H9 (cell line): ENCODE data around the gene HAGH. TPM values are rescaled to one million over a fixed set of nuclear protein-coding genes. Genes with fewer than 3 reads are reported as not detected.
"Not testable (repeated sequence)": the region's sequence is repeated elsewhere in the genome, so short reads cannot be mapped to it uniquely, and the experiment has no call there.

Source experiments
- DNase-seq: peaks from one replicate; pipeline ENCODE4 v3.0.0-alpha.2; 2017
- H2AFZ ChIP-seq: one replicate; pipeline ENCODE4 v1.6.1; 2013; ENCODE audit warnings: mild to moderate bottlenecking, low read length, control low read depth, moderate library complexity
- H2AK5ac ChIP-seq: 2 replicates; pipeline ENCODE4 v1.6.1; 2013; ENCODE audit warnings: low read length, control low read depth, mixed read lengths; ENCODE audit not compliant: insufficient read length
- H2BK120ac ChIP-seq: one replicate; pipeline ENCODE4 v1.6.1; 2013; ENCODE audit warnings: low read depth, mild to moderate bottlenecking, low read length, control low read depth, inconsistent platforms; ENCODE audit not compliant: poor library complexity, severe bottlenecking
- H2BK12ac ChIP-seq: 2 replicates; pipeline ENCODE4 v1.6.1; 2013; ENCODE audit warnings: low read length, control low read depth, mixed read lengths, low read depth; ENCODE audit not compliant: insufficient read length
- H2BK15ac ChIP-seq: 2 replicates; pipeline ENCODE4 v1.6.1; 2013; ENCODE audit warnings: low read depth, low read length, control low read depth
- H2BK20ac ChIP-seq: one replicate; pipeline ENCODE4 v1.6.1; 2013; ENCODE audit warnings: low read depth, mild to moderate bottlenecking, low read length, control low read depth, inconsistent platforms; ENCODE audit not compliant: poor library complexity, severe bottlenecking
- H2BK5ac ChIP-seq: 2 replicates; pipeline ENCODE4 v1.6.1; 2013; ENCODE audit warnings: low read length, control low read depth, mixed read lengths; ENCODE audit not compliant: insufficient read length
- H3K14ac ChIP-seq: 2 replicates; pipeline ENCODE4 v1.6.1; 2013; ENCODE audit warnings: low read length, control low read depth; ENCODE audit not compliant: insufficient read depth
- H3K18ac ChIP-seq: 2 replicates; pipeline ENCODE4 v1.6.1; 2013; ENCODE audit warnings: low read depth, mild to moderate bottlenecking, mixed read lengths, low read length, control low read depth; ENCODE audit not compliant: insufficient read length
- H3K23ac ChIP-seq: 2 replicates; pipeline ENCODE4 v1.6.1; 2013; ENCODE audit warnings: low read length, control low read depth, mixed read lengths, low read depth; ENCODE audit not compliant: insufficient read length
- H3K23me2 ChIP-seq: 2 replicates; pipeline ENCODE4 v1.6.1; 2013; ENCODE audit warnings: low read depth, mild to moderate bottlenecking, mixed read lengths, low read length, control low read depth; ENCODE audit not compliant: insufficient read length, poor library complexity, severe bottlenecking
- H3K27ac ChIP-seq: 2 replicates; pipeline ENCODE4 v1.5.1; 2013; ENCODE audit warnings: low read length, control low read depth, mixed read lengths, low read depth; ENCODE audit not compliant: insufficient read length
- H3K27me3 ChIP-seq: 2 replicates; pipeline ENCODE4 v1.6.1; 2013; ENCODE audit warnings: low read length, control low read depth, inconsistent platforms; ENCODE audit not compliant: insufficient read depth
- H3K4ac ChIP-seq: 2 replicates; pipeline ENCODE4 v1.6.1; 2013; ENCODE audit warnings: low read depth, mild to moderate bottlenecking, control low read depth, inconsistent platforms, low read length, moderate library complexity
- H3K4me1 ChIP-seq: 2 replicates; pipeline ENCODE4 v1.6.1; 2013; ENCODE audit warnings: low read length, control low read depth, inconsistent platforms; ENCODE audit not compliant: insufficient read depth
- H3K4me2 ChIP-seq: 2 replicates; pipeline ENCODE4 v1.6.1; 2013; ENCODE audit warnings: low read length, control low read depth, mixed read lengths; ENCODE audit not compliant: insufficient read length, insufficient read depth
- H3K56ac ChIP-seq: 2 replicates; pipeline ENCODE4 v1.6.1; 2013; ENCODE audit warnings: low read depth, mild to moderate bottlenecking, mixed read lengths, low read length, control low read depth; ENCODE audit not compliant: insufficient read length
- H3K79me1 ChIP-seq: 2 replicates; pipeline ENCODE4 v1.6.1; 2013; ENCODE audit warnings: low read depth, mild to moderate bottlenecking, moderate library complexity, low read length, control low read depth, inconsistent platforms; ENCODE audit not compliant: insufficient read depth, poor library complexity, severe bottlenecking
- H3K79me2 ChIP-seq: 2 replicates; pipeline ENCODE4 v1.6.1; 2013; ENCODE audit warnings: low read length, control low read depth, inconsistent platforms; ENCODE audit not compliant: insufficient read depth
- H3K9ac ChIP-seq: 2 replicates; pipeline ENCODE4 v1.6.1; 2013; ENCODE audit warnings: low read length, control low read depth, mixed read lengths; ENCODE audit not compliant: insufficient read length; ENCODE audit errors: extremely low read depth
- H3K9me3 ChIP-seq: one replicate; pipeline ENCODE4 v1.6.1; 2013; ENCODE audit warnings: low read depth, low read length, inconsistent platforms; ENCODE audit not compliant: control insufficient read depth
- H3T11ph ChIP-seq: one replicate; pipeline ENCODE4 v1.6.1; 2013; ENCODE audit warnings: mild to moderate bottlenecking, low read length, control low read depth, inconsistent platforms
- H4K20me1 ChIP-seq: one replicate; pipeline ENCODE4 v1.6.1; 2013; ENCODE audit not compliant: control insufficient read depth, insufficient read length, insufficient read depth
- H4K5ac ChIP-seq: 2 replicates; pipeline ENCODE4 v1.6.1; 2013; ENCODE audit warnings: low read depth, mild to moderate bottlenecking, mixed read lengths, low read length, control low read depth; ENCODE audit not compliant: insufficient read length
- H4K8ac ChIP-seq: replicated peaks from 2 replicates; pipeline ENCODE4 v1.6.1; 2013; ENCODE audit warnings: low read length, control low read depth, mixed read lengths, low read depth; ENCODE audit not compliant: insufficient read length
- H4K91ac ChIP-seq: 2 replicates; pipeline ENCODE4 v1.6.1; 2013; ENCODE audit warnings: low read depth, mild to moderate bottlenecking, moderate library complexity, mixed read lengths, low read length, control low read depth; ENCODE audit not compliant: insufficient read length
- H3K27ac Mint-ChIP-seq, 3 experiments: 2 replicates in 2 of 3; 3 replicates in 1 of 3; pipeline ENCODE4 v1.8.0; 2020 to 2021; ENCODE audit warnings: mixed read lengths in 3 of 3, mild to moderate bottlenecking in 1 of 3, moderate library complexity in 1 of 3
- H3K27me3 Mint-ChIP-seq: 2 replicates; pipeline ENCODE4 v1.8.0; 2021; ENCODE audit warnings: low read depth, mild to moderate bottlenecking, moderate library complexity, mixed read lengths
- H3K36me3 Mint-ChIP-seq, 3 experiments: 2 replicates in 2 of 3; 3 replicates in 1 of 3; pipeline ENCODE4 v1.8.0; 2020 to 2021; ENCODE audit warnings: low read depth in 3 of 3, mixed read lengths in 3 of 3; ENCODE audit not compliant: insufficient read depth in 1 of 3
- H3K4me1 Mint-ChIP-seq, 2 experiments: 2 replicates each; pipeline ENCODE4 v1.8.0; 2020; ENCODE audit warnings: mixed read lengths in 2 of 2
- H3K4me3 Mint-ChIP-seq, 2 experiments: 2 replicates in 1 of 2; 3 replicates in 1 of 2; pipeline ENCODE4 v1.8.0; 2020 to 2021; ENCODE audit warnings: mild to moderate bottlenecking in 2 of 2, mixed read lengths in 2 of 2, moderate library complexity in 1 of 2
- H3K9me3 Mint-ChIP-seq, 2 experiments: 2 replicates in 1 of 2; 3 replicates in 1 of 2; pipeline ENCODE4 v1.8.0; 2020; ENCODE audit warnings: mild to moderate bottlenecking in 2 of 2, mixed read lengths in 2 of 2, moderate library complexity in 1 of 2
- CTCF ChIP-seq: fragments of 200-600 bp; sonication (generic); conservative IDR thresholded peaks from 3 replicates; pipeline ENCODE4 v1.8.0; 2021; ENCODE audit warnings: antibody characterized with exemption, mild to moderate bottlenecking
- WGBS: extraction: QIAGEN DNeasy Blood & Tissue Kit; methylation state at CpG from one replicate; pipeline ENCODE4 v1.1.7; 2013; ENCODE audit warnings: missing lambda C conversion rate, low lambda C conversion rate, mixed read lengths; ENCODE audit not compliant: insufficient read length; ENCODE audit errors: extremely low coverage; 5-methylcytosine and 5-hydroxymethylcytosine counted together
- long read RNA-seq: library from polyadenylated mRNA; unstranded; transcript quantifications from one replicate; pipeline ENCODE4 v2.0.0, GENCODE V29; 2020
- total RNA-seq: library from RNA; stranded (reverse); gene quantifications from 2 replicates; pipeline ENCODE4 v1.2.1, GENCODE V29; 2021

HAGH gene
- total RNA-seq, result 30.0 and 31.0 TPM in 2 replicates
- long read RNA-seq, transcript HAGH-202 (9 exons, 2,984 nt), result major isoform, 59 of 68 reads
- long read RNA-seq, partial matches to known transcripts, result 3 of 68 reads
- long read RNA-seq, other reads (novel, unspliced or antisense), result 5 of 68 reads

GRCh38 chr16:1826691-1827573 is at the start of gene HAGH, which contains the start of gene FAHD1:
Gene HAGH, minus strand, starts transcription at chr16:1826825. Its CDS starts 38 bp downstream, at chr16:1826787.
Gene FAHD1, plus strand, starts transcription at chr16:1827206. Its CDS starts 33 bp downstream, at chr16:1827239.
- H3K27me3 ChIP-seq, result no peaks in the 10 kb centered on the region
- peaks cover 4% of the 10 kb centered on the region; the same call in 1 of the 2 replicates for H3K79me2 ChIP-seq
- H4K8ac ChIP-seq, result no peak within 1 kb of the TSS
- peak within 1 kb of the TSS; percentile 96 for H3K4me2 ChIP-seq
- no peaks in the 10 kb centered on the region for H4K20me1 ChIP-seq
- H3K14ac ChIP-seq, result peak within 1 kb of the TSS; percentile 83
- peak within 1 kb of the TSS; percentile 74 for H3K9ac ChIP-seq
- no peak within 1 kb of the TSS for H3K27ac ChIP-seq
- no peaks in the 10 kb centered on the region; a peak in 1 of 5 replicates for H3K9me3 Mint-ChIP-seq
- H3K27me3 Mint-ChIP-seq, result peaks cover 4% of the 10 kb centered on the region; the same call in 1 of the 2 replicates
- H2BK120ac ChIP-seq, result no peak within 1 kb of the TSS
- no peak within 1 kb of the TSS for H3K56ac ChIP-seq
- no peak within 1 kb of the TSS for H2AK5ac ChIP-seq
- H3K27ac Mint-ChIP-seq, result peak within 1 kb of the TSS; percentile 72 to 93 (median 91); a peak in 5 of 7 replicates
- no peak within 1 kb of the TSS for H3T11ph ChIP-seq
- no peak for TF ChIP-seq CTCF
- H3K9me3 ChIP-seq, result no peaks in the 10 kb centered on the region
- H3K23me2 ChIP-seq, result peaks cover 10% of the 10 kb centered on the region
- H2BK15ac ChIP-seq, result no peak within 1 kb of the TSS
- H4K5ac ChIP-seq, result peak within 1 kb of the TSS; percentile 6
- H2BK5ac ChIP-seq, result no peak within 1 kb of the TSS
- peaks cover 10% of the 10 kb centered on the region for H3K79me1 ChIP-seq
- H3K18ac ChIP-seq, result peak within 1 kb of the TSS; percentile 89
- no peak within 1 kb of the TSS for H2AFZ ChIP-seq
- H4K91ac ChIP-seq, result no peak within 1 kb of the TSS
- H3K4me1 Mint-ChIP-seq, result peaks cover 11 to 18% of the 10 kb centered on the region in 2 experiments
- no peak within 1 kb of the TSS for H3K23ac ChIP-seq
- peaks cover 2% of the 10 kb centered on the region; the same call in 1 of the 2 replicates for H3K4me1 ChIP-seq
- WGBS, result no CpG with 5 or more reads among the region's 104 CpGs
- H3K36me3 Mint-ChIP-seq, result peaks cover 0 to 4% (median 0%) of the 10 kb centered on the region in 3 experiments; a peak in 4 of 7 replicates
- no peak within 1 kb of the TSS for H2BK12ac ChIP-seq
- H3K4ac ChIP-seq, result no peak within 1 kb of the TSS
- H2BK20ac ChIP-seq, result no peak within 1 kb of the TSS
- peak; percentile 96 for DNase-seq
- H3K4me3 Mint-ChIP-seq, result peak within 1 kb of the TSS; percentile 91 to 94

- not testable (repeated sequence) for DNase-seq, H3K4ac ChIP-seq, H3K4me2 ChIP-seq, H3K14ac ChIP-seq, H4K8ac ChIP-seq, H3T11ph ChIP-seq, H3K56ac ChIP-seq, H3K27me3 ChIP-seq, H3K23me2 ChIP-seq, H3K79me1 ChIP-seq, H3K9me3 Mint-ChIP-seq, H3K27ac ChIP-seq, H2BK5ac ChIP-seq, H4K91ac ChIP-seq, H3K4me3 Mint-ChIP-seq, H2BK20ac ChIP-seq, H4K20me1 ChIP-seq, H3K9me3 ChIP-seq, H3K27ac Mint-ChIP-seq, H3K4me1 Mint-ChIP-seq, H3K79me2 ChIP-seq, H3K18ac ChIP-seq, H3K23ac ChIP-seq, H3K36me3 Mint-ChIP-seq, H2BK12ac ChIP-seq, H3K9ac ChIP-seq, H2BK120ac ChIP-seq, H2AFZ ChIP-seq, H2AK5ac ChIP-seq, H4K5ac ChIP-seq, H3K4me1 ChIP-seq
- WGBS, result no CpG with 5 or more reads among the region's 13 CpGs
- peaks cover 57% of the 10 kb centered on the region for H3K27me3 Mint-ChIP-seq
- 0 out of 2 replicates have a peak overlapping the region, but pooled peaks have one; percentile 48 for H2BK15ac ChIP-seq
Measured at GRCh38 chr16:1876066-1876465, 49.4 kb upstream of the HAGH start.
